Hepatocyte (in vitro differentiated cells): ENCODE measurements around the gene ALOX12B. TPM values are rescaled to one million over a fixed set of nuclear protein-coding genes. Genes with fewer than 3 reads are reported as not detected.

Experiments used
- DNase-seq: peaks from one replicate; pipeline ENCODE4 v3.0.0-alpha.2; 2016; ENCODE audit warnings: low spot score
- H2AFZ ChIP-seq: fragments of 200-600 bp; sonication (generic); 2 replicates; pipeline ENCODE4 v1.6.0; 2016; ENCODE audit warnings: antibody characterized with exemption, mild to moderate bottlenecking
- H3K27ac ChIP-seq: fragments of 200-600 bp; sonication (generic); 2 replicates; pipeline ENCODE4 v1.5.1; 2016; ENCODE audit warnings: mild to moderate bottlenecking
- H3K27me3 ChIP-seq: fragments of 200-600 bp; sonication (generic); 2 replicates; pipeline ENCODE4 v1.6.1; 2016
- H3K36me3 ChIP-seq: fragments of 200-600 bp; sonication (generic); replicated peaks from 2 replicates; pipeline ENCODE4 v1.5.1; 2016; ENCODE audit warnings: low read depth; ENCODE audit not compliant: insufficient read depth
- H3K4me1 ChIP-seq: fragments of 200-600 bp; sonication (generic); 2 replicates; pipeline ENCODE4 v1.5.1; 2016; ENCODE audit warnings: mild to moderate bottlenecking, moderate library complexity; ENCODE audit not compliant: insufficient read depth
- H3K4me2 ChIP-seq: fragments of 200-600 bp; sonication (generic); 2 replicates; pipeline ENCODE4 v1.6.0; 2016
- H3K4me3 ChIP-seq: fragments of 200-600 bp; sonication (generic); 2 replicates; pipeline ENCODE4 v1.5.1; 2016; ENCODE audit warnings: mild to moderate bottlenecking
- H3K79me2 ChIP-seq: fragments of 200-600 bp; sonication (generic); 2 replicates; pipeline ENCODE4 v1.6.0; 2017; ENCODE audit warnings: mild to moderate bottlenecking
- H3K9me2 ChIP-seq: fragments of 200-600 bp; sonication (generic); replicated peaks from 2 replicates; pipeline ENCODE4 v1.6.0; 2017; ENCODE audit warnings: mild to moderate bottlenecking; ENCODE audit not compliant: insufficient read depth
- H3K9me3 ChIP-seq: fragments of 200-600 bp; sonication (generic); 2 replicates; pipeline ENCODE4 v1.5.1; 2016; ENCODE audit warnings: low read depth, mild to moderate bottlenecking
- H4K20me1 ChIP-seq: fragments of 200-600 bp; sonication (generic); 2 replicates; pipeline ENCODE4 v1.6.0; 2016; ENCODE audit warnings: mild to moderate bottlenecking; ENCODE audit not compliant: insufficient read depth, poor library complexity, severe bottlenecking
- CTCF ChIP-seq: fragments of 200-600 bp; sonication (generic); IDR thresholded peaks from 2 replicates; pipeline ENCODE4 v1.5.1; 2016; ENCODE audit warnings: antibody characterized with exemption, mild to moderate bottlenecking; ENCODE audit not compliant: poor library complexity
- EZH2 ChIP-seq: fragments of 200-600 bp; sonication (generic); IDR thresholded peaks from 2 replicates; pipeline ENCODE4 v1.6.1; 2016; ENCODE audit warnings: antibody characterized with exemption, mild to moderate bottlenecking, borderline replicate concordance
- EZH2phosphoT487 ChIP-seq: fragments of 200-600 bp; sonication (generic); IDR thresholded peaks from one replicate; pipeline ENCODE4 v1.6.1; 2018; ENCODE audit warnings: antibody characterized with exemption, mild to moderate bottlenecking, low read depth, moderate library complexity; ENCODE audit not compliant: unreplicated experiment, severe bottlenecking
- WGBS: methylation state at CpG from one replicate; pipeline ENCODE4 v1.1.6; 2016; ENCODE audit warnings: low lambda C conversion rate; ENCODE audit errors: missing lambda C conversion rate; 5-methylcytosine and 5-hydroxymethylcytosine counted together
- polyA plus RNA-seq: library from polyadenylated mRNA; unstranded; fragments of >200 nt; fragmentation: Nextera tagmentation; extraction: Ambion mirVana; gene quantifications from 2 replicates; pipeline ENCODE4 v1.2.1, GENCODE V29; 2016
- total RNA-seq: library from RNA; depleted of rRNA; stranded (reverse); fragments of >200 nt; gene quantifications from 2 replicates; pipeline ENCODE4 v1.2.3, GENCODE V29; 2014

The ALOX12B gene
- total and polyA plus RNA-seq, 2 experiments from 2014 or later, result 1.8 to 2.0 TPM

GRCh38 chr17:8125947-8126490 is 38.5 kb upstream of the ALOX12B start:
- Histone ChIP-seq H3K4me3 (peak overlapping the region; percentile 90), H3K4me2 (peak overlapping the region; percentile 88), H3K9me3 (no peaks in the 10 kb centered on the region), H4K20me1 (no peaks in the 10 kb centered on the region), H2AFZ (peak overlapping the region; percentile 63), H3K36me3 (no peaks in the 10 kb centered on the region), H3K4me1 (peaks cover 35% of the 10 kb centered on the region), H3K9me2 (no peaks in the 10 kb centered on the region), H3K27ac (peak overlapping the region; percentile 10), H3K79me2 (no peaks in the 10 kb centered on the region), H3K27me3 (peaks cover 29% of the 10 kb centered on the region)
- DNase-seq, result peak; percentile 28
- under 1% methylated on average over 32 of the region's 35 CpGs for WGBS
- TF ChIP-seq EZH2, result no peak
- TF ChIP-seq EZH2phosphoT487, result no peak
- no peak for TF ChIP-seq CTCF

- H3K4me3 ChIP-seq, result peak overlapping the region; percentile 90
- DNase-seq, result peak; percentile 88
- H3K36me3 ChIP-seq, result no peaks in the 10 kb centered on the region
- no peaks in the 10 kb centered on the region for H4K20me1 ChIP-seq
- peaks cover 35% of the 10 kb centered on the region for H3K4me1 ChIP-seq
- peaks cover 29% of the 10 kb centered on the region for H3K27me3 ChIP-seq
- no peak overlapping the region for H2AFZ ChIP-seq
- no peaks in the 10 kb centered on the region for H3K9me2 ChIP-seq
- no peaks in the 10 kb centered on the region for H3K9me3 ChIP-seq
- H3K79me2 ChIP-seq, result no peaks in the 10 kb centered on the region
- TF ChIP-seq EZH2, result no peak
- no peak for TF ChIP-seq CTCF
- no peak for TF ChIP-seq EZH2phosphoT487
- H3K4me2 ChIP-seq, result peak overlapping the region; percentile 88
- H3K27ac ChIP-seq, result peak overlapping the region; percentile 10
- 2% methylated on average over 40 of the region's 40 CpGs for WGBS
These were observed 37.8 kb upstream of the ALOX12B start for GRCh38 chr17:8125154-8125946.

- no peaks in the 10 kb centered on the region for H3K9me3 ChIP-seq
- H3K27me3 ChIP-seq, result peaks cover 29% of the 10 kb centered on the region
- peak; percentile 44 for DNase-seq
- WGBS, result 4% methylated on average over 24 of the region's 24 CpGs
- H3K27ac ChIP-seq, result no peak overlapping the region
- no peaks in the 10 kb centered on the region for H4K20me1 ChIP-seq
- no peak overlapping the region for H2AFZ ChIP-seq
- H3K4me2 ChIP-seq, result peak overlapping the region; percentile 88
- no peaks in the 10 kb centered on the region for H3K79me2 ChIP-seq
- TF ChIP-seq EZH2 (no peak), CTCF (no peak), EZH2phosphoT487 (no peak)
- peak overlapping the region; percentile 27 for H3K4me3 ChIP-seq
- H3K9me2 ChIP-seq, result no peaks in the 10 kb centered on the region
- no peaks in the 10 kb centered on the region for H3K36me3 ChIP-seq
- H3K4me1 ChIP-seq, result peaks cover 35% of the 10 kb centered on the region
These were observed 37.0 kb upstream of the ALOX12B start for GRCh38 chr17:8124350-8125153.
